ENCODE measurements around the gene MDFIC. TPM values are rescaled to one million over a fixed set of nuclear protein-coding genes. Genes with fewer than 3 reads are reported as not detected.

Gene MDFIC
- total RNA-seq, 2 experiments from 2014 or later: 25.9 to 27.1 TPM

DNA sequence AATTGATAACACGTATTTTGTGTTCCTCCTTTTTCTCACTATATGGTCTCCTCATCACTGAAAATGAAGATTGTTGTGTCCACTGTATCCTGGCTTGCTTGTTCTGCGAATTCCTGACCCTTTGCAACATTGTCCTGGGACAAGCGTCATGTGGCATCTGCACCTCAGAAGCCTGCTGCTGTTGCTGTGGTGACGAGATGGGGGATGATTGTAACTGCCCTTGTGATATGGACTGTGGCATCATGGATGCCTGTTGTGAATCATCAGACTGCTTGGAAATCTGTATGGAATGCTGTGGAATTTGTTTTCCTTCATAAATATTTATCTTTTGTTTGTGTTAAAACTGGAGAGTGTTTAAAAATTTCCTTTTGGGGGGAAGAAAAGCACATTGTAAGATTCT, 93.7 kb downstream of the MDFIC start:
- DNase-seq (no peak), ATAC-seq (ENCODE audit: poor library complexity) (no peak)
- Mint-ChIP-seq H3K27ac (no peak overlapping the region), H3K27me3 (no peaks in the 10 kb centered on the region), H3K9me3 (no peaks in the 10 kb centered on the region), H3K4me3 (no peak overlapping the region), H3K4me1 (ENCODE audit: low read depth) (peaks cover 46% of the 10 kb centered on the region), H3K36me3 (ENCODE audit: low read depth) (peaks cover 65% of the 10 kb centered on the region)
- Histone ChIP-seq H3K27ac (ENCODE audit: low read depth in 1 of 2, low read length in 2 of 2) (no peak overlapping the region), H3K4me1 (ENCODE audit: insufficient read depth, low read length) (peaks cover 10% of the 10 kb centered on the region), H3K9me3 (ENCODE audit: control insufficient read depth in 1 of 2, insufficient read depth in 1 of 2, low read length in 2 of 2) (peaks cover 0 to 4% of the 10 kb centered on the region in 2 experiments), H3K27me3 (ENCODE audit: control insufficient read depth in 1 of 2, insufficient read depth in 2 of 2, low read length in 2 of 2) (no peaks in the 10 kb centered on the region), H3K36me3 (ENCODE audit: insufficient read depth, low read length) (peaks cover 24% of the 10 kb centered on the region), H3K4me3 (ENCODE audit: low read length) (no peak overlapping the region)
- ChIA-PET CTCF (no interaction called here), POLR2A (no interaction called here)
- TF ChIP-seq, protein P1, sequence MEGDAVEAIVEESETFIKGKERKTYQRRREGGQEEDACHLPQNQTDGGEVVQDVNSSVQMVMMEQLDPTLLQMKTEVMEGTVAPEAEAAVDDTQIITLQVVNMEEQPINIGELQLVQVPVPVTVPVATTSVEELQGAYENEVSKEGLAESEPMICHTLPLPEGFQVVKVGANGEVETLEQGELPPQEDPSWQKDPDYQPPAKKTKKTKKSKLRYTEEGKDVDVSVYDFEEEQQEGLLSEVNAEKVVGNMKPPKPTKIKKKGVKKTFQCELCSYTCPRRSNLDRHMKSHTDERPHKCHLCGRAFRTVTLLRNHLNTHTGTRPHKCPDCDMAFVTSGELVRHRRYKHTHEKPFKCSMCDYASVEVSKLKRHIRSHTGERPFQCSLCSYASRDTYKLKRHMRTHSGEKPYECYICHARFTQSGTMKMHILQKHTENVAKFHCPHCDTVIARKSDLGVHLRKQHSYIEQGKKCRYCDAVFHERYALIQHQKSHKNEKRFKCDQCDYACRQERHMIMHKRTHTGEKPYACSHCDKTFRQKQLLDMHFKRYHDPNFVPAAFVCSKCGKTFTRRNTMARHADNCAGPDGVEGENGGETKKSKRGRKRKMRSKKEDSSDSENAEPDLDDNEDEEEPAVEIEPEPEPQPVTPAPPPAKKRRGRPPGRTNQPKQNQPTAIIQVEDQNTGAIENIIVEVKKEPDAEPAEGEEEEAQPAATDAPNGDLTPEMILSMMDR (IDR thresholded peaks at IDR 0.05): no peak
- intact Hi-C loops (cut with DNase I, micrococcal nuclease): no loop called here

- no peak overlapping the region for H3K27ac ChIP-seq (ENCODE audit: low read depth in 1 of 2, low read length in 2 of 2)
- H3K9me3 ChIP-seq (ENCODE audit: control insufficient read depth in 1 of 2, insufficient read depth in 1 of 2, low read length in 2 of 2): no peaks in the 10 kb centered on the region
- H3K4me3 ChIP-seq (ENCODE audit: low read length): no peak overlapping the region
- Mint-ChIP-seq H3K36me3 (ENCODE audit: low read depth) (peaks cover 28% of the 10 kb centered on the region), H3K4me1 (ENCODE audit: low read depth) (peaks cover 39% of the 10 kb centered on the region), H3K27me3 (no peaks in the 10 kb centered on the region), H3K9me3 (no peaks in the 10 kb centered on the region), H3K4me3 (no peak overlapping the region), H3K27ac (peak overlapping the region; percentile 16)
- H3K4me1 ChIP-seq (ENCODE audit: insufficient read depth, low read length): peaks cover 9% of the 10 kb centered on the region
- intact Hi-C loops (cut with DNase I, micrococcal nuclease): no loop called here
- ATAC-seq (ENCODE audit: poor library complexity) (no peak), DNase-seq (peak in 1 of 14 experiments; percentile 31)
- H3K27me3 ChIP-seq (ENCODE audit: control insufficient read depth in 1 of 2, insufficient read depth in 2 of 2, low read length in 2 of 2): no peaks in the 10 kb centered on the region
- TF ChIP-seq, protein P1 (IDR thresholded peaks at IDR 0.05): no peak
- CTCF ChIA-PET: no interaction called here
- peaks cover 24% of the 10 kb centered on the region for H3K36me3 ChIP-seq (ENCODE audit: insufficient read depth, low read length)
- POLR2A ChIA-PET: no interaction called here
These were observed 98.2 kb downstream of the MDFIC start for GRCh38 chr7:115019882-115020605.

- no peak for DNase-seq
- Histone ChIP-seq H3K9me3 (ENCODE audit: control insufficient read depth in 1 of 2, insufficient read depth in 1 of 2, low read length in 2 of 2) (no peaks in the 10 kb centered on the region), H3K36me3 (ENCODE audit: insufficient read depth, low read length) (peaks cover 1% of the 10 kb centered on the region), H3K4me1 (ENCODE audit: insufficient read depth, low read length) (peaks cover 9% of the 10 kb centered on the region), H3K4me3 (ENCODE audit: low read length) (no peak overlapping the region), H3K27ac (ENCODE audit: low read depth in 1 of 2, low read length in 2 of 2) (no peak overlapping the region), H3K27me3 (ENCODE audit: control insufficient read depth in 1 of 2, insufficient read depth in 2 of 2, low read length in 2 of 2) (no peaks in the 10 kb centered on the region)
- ATAC-seq (ENCODE audit: poor library complexity): no peak
- Mint-ChIP-seq H3K9me3 (no peaks in the 10 kb centered on the region), H3K27me3 (no peaks in the 10 kb centered on the region), H3K4me3 (peak overlapping the region; percentile 8), H3K4me1 (ENCODE audit: low read depth) (peaks cover 27% of the 10 kb centered on the region), H3K36me3 (ENCODE audit: low read depth) (no peaks in the 10 kb centered on the region), H3K27ac (no peak overlapping the region)
- CTCF ChIA-PET: no interaction called here
- intact Hi-C loops (cut with DNase I, micrococcal nuclease): loop anchor here in 1 of 2 experiments (2.0 kb wide), 1 partner anchor 64 kb away; no protein-coding TSS in a partner anchor
- POLR2A ChIA-PET: interaction anchor here (2.3 kb wide), 1 partner anchor 14 kb away, joined by 5 read pairs; no protein-coding TSS in a partner anchor
- TF ChIP-seq, protein P1 (IDR thresholded peaks at IDR 0.05): no peak
These were observed 101.3 kb downstream of the MDFIC start for GRCh38 chr7:115023219-115023618.

All from CD4-positive, alpha-beta T cell (primary cell).